H1 (cell line): ENCODE results near the gene PARD3. TPM values are rescaled to one million over a fixed set of nuclear protein-coding genes. Genes with fewer than 3 reads are reported as not detected.

Experiments used
- CTCF ChIA-PET: fragments of 300-600 bp; sonication (Branson Sonifier 250); formaldehyde crosslinking; loops from one replicate; lab custom pipeline; 2021; ENCODE audit not compliant: partially characterized antibody; lab: Charles Lee
- POLR2A ChIA-PET: fragments of 300-600 bp; sonication (Branson Sonifier 250); formaldehyde crosslinking; loops from one replicate; lab custom pipeline; 2021; ENCODE audit warnings: inconsistent platforms; ENCODE audit not compliant: partially characterized antibody; lab: Charles Lee
- DNase-seq, 2 experiments: peaks; one replicate each; pipeline versions ENCODE4 v3.0.0 to v3.0.0-alpha.2; 2010 to 2022; ENCODE audit warnings: low spot score in 2 of 2, low read depth in 1 of 2, mixed read lengths in 1 of 2
- FAIRE-seq: peaks from 2 replicates; lab custom pipeline; 2011; peaks lifted over from hg19 to GRCh38; lab: Jason Lieb, UNC
- H2AFZ ChIP-seq: 2 replicates; pipeline ENCODE4 v1.8.1; 2012; ENCODE audit warnings: low read length, inconsistent platforms
- H2AK5ac ChIP-seq: 2 replicates; pipeline ENCODE4 v1.6.1; 2013; ENCODE audit warnings: low read depth, low read length
- H2BK120ac ChIP-seq: replicated peaks from 2 replicates; pipeline ENCODE3; 2013; ENCODE audit warnings: low read depth, low read length, inconsistent platforms
- H2BK12ac ChIP-seq: 2 replicates; pipeline ENCODE4 v1.6.1; 2013; ENCODE audit warnings: low read depth, low read length
- H2BK15ac ChIP-seq: 2 replicates; pipeline ENCODE4 v1.6.1; 2013; ENCODE audit warnings: low read length
- H2BK20ac ChIP-seq: 2 replicates; pipeline ENCODE4 v1.6.1; 2013; ENCODE audit warnings: low read length
- H2BK5ac ChIP-seq: 2 replicates; pipeline ENCODE4 v1.6.1; 2013; ENCODE audit warnings: low read depth, low read length
- H3K14ac ChIP-seq: 2 replicates; pipeline ENCODE4 v1.6.1; 2013; ENCODE audit warnings: inconsistent platforms; ENCODE audit not compliant: insufficient read length
- H3K18ac ChIP-seq: 2 replicates; pipeline ENCODE4 v1.6.1; 2013; ENCODE audit warnings: low read length; ENCODE audit errors: extremely low read depth
- H3K23ac ChIP-seq: 2 replicates; pipeline ENCODE4 v1.6.1; 2013; ENCODE audit warnings: inconsistent platforms; ENCODE audit not compliant: insufficient read length
- H3K23me2 ChIP-seq: 2 replicates; pipeline ENCODE4 v1.6.1; 2013; ENCODE audit warnings: low read depth, low read length
- H3K27ac ChIP-seq: 2 replicates; pipeline ENCODE4 v1.6.1; 2011; ENCODE audit warnings: low read depth, low read length, inconsistent platforms
- H3K27me3 ChIP-seq, 4 experiments: replicated peaks in 1 of 4; 1 replicate in 1 of 4; 2 replicates in 3 of 4; pipeline versions ENCODE4 v1.6.1 to v1.8.1; 2011 to 2013; ENCODE audit warnings: low read length in 3 of 4, mild to moderate bottlenecking in 3 of 4, inconsistent platforms in 2 of 4, mixed read lengths in 2 of 4, moderate library complexity in 1 of 4; ENCODE audit not compliant: control insufficient read depth in 3 of 4, insufficient read depth in 3 of 4; ENCODE audit errors: extremely low read depth in 1 of 4
- H3K36me3 ChIP-seq, 4 experiments: 2 replicates each; pipeline versions ENCODE4 v1.6.1 to v1.8.1; 2011 to 2013; ENCODE audit warnings: mild to moderate bottlenecking in 4 of 4, low read length in 3 of 4, moderate library complexity in 2 of 4, control low read depth in 1 of 4, inconsistent platforms in 1 of 4; ENCODE audit not compliant: insufficient read depth in 4 of 4, control insufficient read depth in 2 of 4
- H3K4ac ChIP-seq: replicated peaks from 2 replicates; pipeline ENCODE3; 2013; ENCODE audit warnings: low read length, low read depth, mixed read lengths, inconsistent platforms; ENCODE audit not compliant: insufficient read length
- H3K4me1 ChIP-seq, 4 experiments: replicated peaks in 1 of 4; 1 replicate in 1 of 4; 2 replicates in 3 of 4; pipeline versions ENCODE4 v1.6.1 to v1.8.1; 2011 to 2013; ENCODE audit warnings: low read length in 3 of 4, inconsistent platforms in 2 of 4, mixed read lengths in 1 of 4; ENCODE audit not compliant: insufficient read depth in 4 of 4, control insufficient read depth in 3 of 4
- H3K4me2 ChIP-seq, 2 experiments: 2 replicates each; pipeline versions ENCODE4 v1.6.1 to v1.8.1; 2011 to 2013; ENCODE audit warnings: low read depth in 2 of 2, low read length in 2 of 2, control low read depth in 1 of 2, inconsistent platforms in 1 of 2, mild to moderate bottlenecking in 1 of 2; ENCODE audit not compliant: insufficient read depth in 1 of 2
- H3K4me3 ChIP-seq, 4 experiments: fragments of 200-600, 300-600 bp in 1 of 4; sonication (generic), shearing (Covaris generic), sonication (Bioruptor Twin) in 1 of 4; 2 replicates each; pipeline versions ENCODE4 v1.5.1 to v1.8.1; 2011 to 2016; ENCODE audit warnings: low read length in 4 of 4, low read depth in 3 of 4, control low read depth in 2 of 4, inconsistent platforms in 2 of 4, mild to moderate bottlenecking in 2 of 4, mixed read lengths in 1 of 4, moderate library complexity in 1 of 4; ENCODE audit not compliant: insufficient read depth in 2 of 4; ENCODE audit errors: extremely low read depth in 1 of 4
- H3K56ac ChIP-seq: replicated peaks from 2 replicates; pipeline ENCODE3; 2013; ENCODE audit warnings: low read depth, mild to moderate bottlenecking, mixed read lengths, low read length, inconsistent platforms; ENCODE audit not compliant: insufficient read length
- H3K79me1 ChIP-seq: 2 replicates; pipeline ENCODE4 v1.6.1; 2013; ENCODE audit warnings: low read depth, low read length, control low read depth
- H3K79me2 ChIP-seq, 2 experiments: 2 replicates each; pipeline versions ENCODE4 v1.6.1 to v1.8.1; 2012 to 2013; ENCODE audit warnings: low read length in 2 of 2, mild to moderate bottlenecking in 2 of 2, inconsistent platforms in 1 of 2; ENCODE audit not compliant: insufficient read depth in 2 of 2, control insufficient read depth in 1 of 2
- H3K9ac ChIP-seq, 4 experiments: replicated peaks in 1 of 4; 1 replicate in 1 of 4; 2 replicates in 3 of 4; pipeline versions ENCODE4 v1.6.1 to v1.8.1; 2011 to 2013; ENCODE audit warnings: low read depth in 3 of 4, low read length in 3 of 4, control low read depth in 2 of 4, mild to moderate bottlenecking in 2 of 4, moderate library complexity in 2 of 4, inconsistent platforms in 1 of 4; ENCODE audit errors: extremely low read depth in 1 of 4
- H3K9me3 ChIP-seq, 2 experiments: 2 replicates each; pipeline versions ENCODE4 v1.6.1 to v1.8.1; 2012 to 2013; ENCODE audit warnings: mild to moderate bottlenecking in 2 of 2, moderate library complexity in 2 of 2, control low read depth in 1 of 2, inconsistent platforms in 1 of 2, low read depth in 1 of 2, low read length in 1 of 2, mixed read lengths in 1 of 2; ENCODE audit not compliant: insufficient read depth in 2 of 2
- H4K20me1 ChIP-seq, 2 experiments: replicated peaks in 1 of 2; 2 replicates each; pipeline versions ENCODE3 to v1.8.1; 2011 to 2013; ENCODE audit warnings: inconsistent platforms in 2 of 2, low read length in 2 of 2, mild to moderate bottlenecking in 1 of 2; ENCODE audit not compliant: insufficient read depth in 2 of 2, control insufficient read depth in 1 of 2
- H4K5ac ChIP-seq: 2 replicates; pipeline ENCODE4 v1.6.1; 2013; ENCODE audit warnings: low read length, low read depth, mixed read lengths, inconsistent platforms; ENCODE audit not compliant: insufficient read length
- H4K8ac ChIP-seq: 2 replicates; pipeline ENCODE4 v1.8.0; 2013; ENCODE audit warnings: mild to moderate bottlenecking, moderate library complexity, low read length, inconsistent platforms; ENCODE audit not compliant: insufficient read depth; ENCODE audit errors: extremely low read depth
- H4K91ac ChIP-seq: replicated peaks from 2 replicates; pipeline ENCODE3; 2013; ENCODE audit warnings: low read length, mixed read lengths, inconsistent platforms; ENCODE audit not compliant: insufficient read length
- BACH1 ChIP-seq: IDR thresholded peaks from 2 replicates; pipeline ENCODE4 v1.6.1; 2012; ENCODE audit warnings: low read length, improper control_type of control experiment
- CBX5 ChIP-seq: fragments of 300-800, 300-1000 bp; sonication (generic); IDR thresholded peaks from 2 replicates; pipeline ENCODE4 v1.7.1; 2016; ENCODE audit warnings: antibody characterized with exemption, low read length, low read depth
- CREB1 ChIP-seq: IDR thresholded peaks from 2 replicates; pipeline ENCODE4 v1.6.1; 2012; ENCODE audit warnings: inconsistent platforms
- MAX ChIP-seq: IDR thresholded peaks from 2 replicates; pipeline ENCODE4 v1.6.1; 2012; ENCODE audit warnings: inconsistent platforms
- PHF8 ChIP-seq: fragments of 200-600 bp; sonication (generic); conservative IDR thresholded peaks from 2 replicates; pipeline ENCODE4 v1.7.1; 2012; ENCODE audit warnings: low read depth, mild to moderate bottlenecking, inconsistent platforms, low read length, moderate library complexity
- POU5F1 ChIP-seq: IDR thresholded peaks from 2 replicates; pipeline ENCODE4 v1.6.1; 2011; ENCODE audit warnings: low read depth, mild to moderate bottlenecking, low read length, moderate library complexity
- RAD21 ChIP-seq, 2 experiments: IDR thresholded peaks in 1 of 2; conservative IDR thresholded peaks in 1 of 2; 2 replicates each; pipeline ENCODE4 v1.6.1; 2011; ENCODE audit warnings: low read depth in 2 of 2, low read length in 2 of 2, improper control_type of control experiment in 1 of 2, inconsistent platforms in 1 of 2, mild to moderate bottlenecking in 1 of 2, moderate library complexity in 1 of 2
- SP1 ChIP-seq: IDR thresholded peaks from 2 replicates; pipeline ENCODE4 v1.6.1; 2011; ENCODE audit warnings: low read depth, low read length
- WGBS, 2 experiments: shearing (Covaris generic) in 1 of 2; methylation state at CpG; one replicate each; pipeline versions ENCODE4 v1.1.6 to v1.1.7; 2013 to 2015; ENCODE audit warnings: low lambda C conversion rate in 2 of 2, mixed read lengths in 2 of 2, inconsistent platforms in 1 of 2, low coverage in 1 of 2, missing lambda C conversion rate in 1 of 2; ENCODE audit not compliant: insufficient replicate concordance in 2 of 2, insufficient coverage in 1 of 2, insufficient read length in 1 of 2; ENCODE audit errors: extremely low coverage in 1 of 2, missing lambda C conversion rate in 1 of 2; 5-methylcytosine and 5-hydroxymethylcytosine counted together
- polyA plus RNA-seq, 7 experiments: library from polyadenylated mRNA; depleted of rRNA in 3 of 7; stranded (reverse) in 5 of 7; unstranded in 2 of 7; fragments of >200 nt in 5 of 7; fragments of 200-250 nt in 2 of 7; gene quantifications; 1 replicate in 5 of 7; 2 replicates in 1 of 7; 4 replicates in 1 of 7; pipeline versions ENCODE4 v1.2.1 to v1.2.3, GENCODE V29; 2011 to 2013; ENCODE audit warnings: missing spikeins in 2 of 7, mixed read lengths in 2 of 7
- total RNA-seq: library from RNA; stranded (reverse); fragmentation: NEBNext Ultra II Directional; extraction: Animal tissue kit (Norgen Biotek cat#: 25700); gene quantifications from 2 replicates; pipeline ENCODE4 v1.2.1, GENCODE V29; 2021

Gene PARD3
- total and polyA plus RNA-seq, 2 of the 8 experiments (the other 6 are each of a cell fraction or from before 2014, with no cell fraction given), result 19.7 to 49.1 TPM

GRCh38 chr10:34083567-34083966 is 731.5 kb downstream of the PARD3 start:
- H3K23ac ChIP-seq, result no peak overlapping the region
- no peak overlapping the region for H2BK120ac ChIP-seq
- no peak overlapping the region for H2BK15ac ChIP-seq
- no peak overlapping the region for H2BK20ac ChIP-seq
- H3K18ac ChIP-seq, result no peak overlapping the region
- no peaks in the 10 kb centered on the region for H3K79me2 ChIP-seq
- no peak overlapping the region for H2BK5ac ChIP-seq
- H3K27me3 ChIP-seq, result no peaks in the 10 kb centered on the region
- H3K9ac ChIP-seq, result no peak overlapping the region
- H2BK12ac ChIP-seq, result no peak overlapping the region
- peaks cover 2% of the 10 kb centered on the region; the same call in 1 of the 2 replicates for H3K23me2 ChIP-seq
- no peaks in the 10 kb centered on the region for H3K79me1 ChIP-seq
- DNase-seq (no peak), FAIRE-seq (no peak)
- no peak overlapping the region for H3K4ac ChIP-seq
- no peak overlapping the region for H4K91ac ChIP-seq
- H4K5ac ChIP-seq, result no peak overlapping the region
- no peaks in the 10 kb centered on the region for H3K36me3 ChIP-seq
- 81% methylated on average over 2 of the region's 2 CpGs; no CpG with 5 or more reads in 1 of the 2 experiments for WGBS, 2 experiments
- no peak overlapping the region for H4K8ac ChIP-seq
- H3K9me3 ChIP-seq, result no peaks in the 10 kb centered on the region
- no peak overlapping the region for H3K4me2 ChIP-seq
- no peak overlapping the region for H3K27ac ChIP-seq
- no peaks in the 10 kb centered on the region for H3K4me1 ChIP-seq
- no peak overlapping the region for H2AK5ac ChIP-seq
- no peak overlapping the region for H2AFZ ChIP-seq
- no peaks in the 10 kb centered on the region for H4K20me1 ChIP-seq
- ChIA-PET POLR2A (no interaction called here), CTCF (interaction anchor here (0.9 to 1.2 kb wide), 2 partner anchors 12 to 22 kb away, joined by 3 read pairs; no protein-coding TSS in a partner anchor)
- no peak overlapping the region for H3K14ac ChIP-seq
- no peak overlapping the region for H3K56ac ChIP-seq
- TF ChIP-seq SP1 (no peak), BACH1 (no peak), PHF8 (no peak), POU5F1 (no peak), CREB1 (no peak), RAD21 (IDR thresholded peaks at IDR 0.05 in 1 of 2, conservative IDR thresholded peaks at IDR 0.05 in 1 of 2; ENCODE audit: low read depth in 2 of 2, low read length in 2 of 2) (no peak), CBX5 (no peak), MAX (no peak)
- H3K4me3 ChIP-seq, result no peak overlapping the region
